NCI-H510A (cell line): ENCODE measurements around the gene VGF.
"Not testable (repeated sequence)": the region's sequence is repeated elsewhere in the genome, so short reads cannot be mapped to it uniquely, and the experiment has no call there.

Source experiments
- DNase-seq: peaks from one replicate; lab custom pipeline; 2025; lab: John Stamatoyannopoulos, UW

Gene VGF

GRCh38 chr7:101134399-101134980 is 30.9 kb downstream of the VGF start:
- DNase-seq, result no peak

- DNase-seq, result no peak
Observed at GRCh38 chr7:101133621-101134398, 31.6 kb downstream of the VGF start.

GRCh38 chr7:101132626-101133600 is 32.5 kb downstream of the VGF start:
- DNase-seq, result not testable (repeated sequence)

GRCh38 chr7:101129603-101130117 is 35.7 kb downstream of the VGF start:
- no peak for DNase-seq

- no peak for DNase-seq
Observed at GRCh38 chr7:101128040-101128834, 37.1 kb downstream of the VGF start.

GRCh38 chr7:101127460-101128039 is 37.8 kb downstream of the VGF start:
- DNase-seq, result no peak

- DNase-seq, result no peak
Observed at GRCh38 chr7:101126651-101127459, 38.5 kb downstream of the VGF start, which contains the start of gene SERPINE1. SERPINE1 (plus strand) TSS chr7:101127104; CDS start chr7:101128394, 1,290 bp downstream.

- no peak for DNase-seq
Observed at GRCh38 chr7:101125989-101126650, 39.2 kb downstream of the VGF start.

GRCh38 chr7:101124376-101125056 is 40.9 kb downstream of the VGF start:
- DNase-seq, result no peak

GRCh38 chr7:101123703-101124068 is 41.7 kb downstream of the VGF start:
- DNase-seq, result no peak

- DNase-seq, result no peak
Observed at GRCh38 chr7:101122933-101123702, 42.3 kb downstream of the VGF start.

- no peak for DNase-seq
Observed at GRCh38 chr7:101121991-101122932, 43.1 kb downstream of the VGF start.

- not testable (repeated sequence) for DNase-seq
Observed at GRCh38 chr7:101121631-101121990, 43.8 kb downstream of the VGF start.

GRCh38 chr7:101120315-101120714 is 45.1 kb downstream of the VGF start:
- no peak for DNase-seq

GRCh38 chr7:101119876-101120275 is 45.5 kb downstream of the VGF start:
- no peak for DNase-seq

- no peak for DNase-seq
Observed at GRCh38 chr7:101118856-101119255, 46.5 kb downstream of the VGF start.

GRCh38 chr7:101116898-101117297 is 48.5 kb downstream of the VGF start:
- DNase-seq, result no peak
